Endothelial cell of umbilical vein (primary cell): ENCODE results near the gene ERGIC1.

Source experiments
- EZH2 ChIP-seq: IDR thresholded peaks from 2 replicates; pipeline ENCODE4 v1.6.1; 2012; ENCODE audit warnings: borderline replicate concordance, low read depth, mild to moderate bottlenecking, moderate library complexity, low read length, inconsistent platforms; ENCODE audit not compliant: severe bottlenecking
- FOS ChIP-seq: IDR thresholded peaks from 2 replicates; pipeline ENCODE4 v1.6.1; 2011; ENCODE audit warnings: mild to moderate bottlenecking, low read length, moderate library complexity, borderline replicate concordance; ENCODE audit not compliant: insufficient read depth
- JUN ChIP-seq: IDR thresholded peaks from 2 replicates; pipeline ENCODE4 v1.6.1; 2011; ENCODE audit warnings: borderline replicate concordance, low read depth; ENCODE audit not compliant: insufficient read length, insufficient read depth
- MAX ChIP-seq: IDR thresholded peaks from 2 replicates; pipeline ENCODE4 v1.6.1; 2011; ENCODE audit not compliant: insufficient read depth, insufficient read length
- MYC ChIP-seq: IDR thresholded peaks from one replicate; pipeline ENCODE4 v1.6.1; 2011; ENCODE audit warnings: mild to moderate bottlenecking, low read depth, low read length
- POLR2A ChIP-seq: IDR thresholded peaks from 2 replicates; pipeline ENCODE4 v1.6.1; 2012; ENCODE audit warnings: low read depth, mild to moderate bottlenecking, control low read depth, low read length
- POLR2AphosphoS5 ChIP-seq: IDR thresholded peaks from 2 replicates; pipeline ENCODE4 v1.6.1; 2012; ENCODE audit warnings: low read depth, mild to moderate bottlenecking, control low read depth, low read length, moderate library complexity; ENCODE audit not compliant: insufficient read depth
- TF ChIP-seq, protein P1 (sequence below), 2 donors: IDR thresholded peaks; 1 replicate in 1 of 2; 2 replicates in 1 of 2; pipeline ENCODE4 v1.5.1; 2011; ENCODE audit warnings: low read length in 2 of 2, mild to moderate bottlenecking in 2 of 2, moderate library complexity in 2 of 2, control low read depth in 1 of 2, inconsistent platforms in 1 of 2, low read depth in 1 of 2; ENCODE audit not compliant: insufficient read depth in 1 of 2; ENCODE audit errors: extremely low read depth in 1 of 2

GRCh38 chr5:172819569-172819968, 14.5 kb upstream of the ERGIC1 start:
- TF ChIP-seq POLR2A (no peak), EZH2 (no peak), POLR2AphosphoS5 (no peak), MAX (no peak), JUN (no peak), FOS (no peak), MYC (no peak)
- TF ChIP-seq, protein P1, sequence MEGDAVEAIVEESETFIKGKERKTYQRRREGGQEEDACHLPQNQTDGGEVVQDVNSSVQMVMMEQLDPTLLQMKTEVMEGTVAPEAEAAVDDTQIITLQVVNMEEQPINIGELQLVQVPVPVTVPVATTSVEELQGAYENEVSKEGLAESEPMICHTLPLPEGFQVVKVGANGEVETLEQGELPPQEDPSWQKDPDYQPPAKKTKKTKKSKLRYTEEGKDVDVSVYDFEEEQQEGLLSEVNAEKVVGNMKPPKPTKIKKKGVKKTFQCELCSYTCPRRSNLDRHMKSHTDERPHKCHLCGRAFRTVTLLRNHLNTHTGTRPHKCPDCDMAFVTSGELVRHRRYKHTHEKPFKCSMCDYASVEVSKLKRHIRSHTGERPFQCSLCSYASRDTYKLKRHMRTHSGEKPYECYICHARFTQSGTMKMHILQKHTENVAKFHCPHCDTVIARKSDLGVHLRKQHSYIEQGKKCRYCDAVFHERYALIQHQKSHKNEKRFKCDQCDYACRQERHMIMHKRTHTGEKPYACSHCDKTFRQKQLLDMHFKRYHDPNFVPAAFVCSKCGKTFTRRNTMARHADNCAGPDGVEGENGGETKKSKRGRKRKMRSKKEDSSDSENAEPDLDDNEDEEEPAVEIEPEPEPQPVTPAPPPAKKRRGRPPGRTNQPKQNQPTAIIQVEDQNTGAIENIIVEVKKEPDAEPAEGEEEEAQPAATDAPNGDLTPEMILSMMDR (IDR thresholded peaks at IDR 0.05; ENCODE audit: extremely low read depth in 1 of 2, insufficient read depth in 1 of 2, low read depth in 1 of 2, low read length in 2 of 2): no peak
